Epithelial cell of prostate (primary cell): ENCODE measurements around the gene SAMD10.

Experiments used
- DNase-seq: peaks from one replicate; pipeline ENCODE4 v3.0.0-alpha.2; 2011; ENCODE audit warnings: low read depth, low spot score
- H3K27ac ChIP-seq: fragments of 450-650 bp; 2 replicates; pipeline ENCODE4 v1.5.1; 2017; ENCODE audit warnings: mild to moderate bottlenecking

The SAMD10 gene

DNA sequence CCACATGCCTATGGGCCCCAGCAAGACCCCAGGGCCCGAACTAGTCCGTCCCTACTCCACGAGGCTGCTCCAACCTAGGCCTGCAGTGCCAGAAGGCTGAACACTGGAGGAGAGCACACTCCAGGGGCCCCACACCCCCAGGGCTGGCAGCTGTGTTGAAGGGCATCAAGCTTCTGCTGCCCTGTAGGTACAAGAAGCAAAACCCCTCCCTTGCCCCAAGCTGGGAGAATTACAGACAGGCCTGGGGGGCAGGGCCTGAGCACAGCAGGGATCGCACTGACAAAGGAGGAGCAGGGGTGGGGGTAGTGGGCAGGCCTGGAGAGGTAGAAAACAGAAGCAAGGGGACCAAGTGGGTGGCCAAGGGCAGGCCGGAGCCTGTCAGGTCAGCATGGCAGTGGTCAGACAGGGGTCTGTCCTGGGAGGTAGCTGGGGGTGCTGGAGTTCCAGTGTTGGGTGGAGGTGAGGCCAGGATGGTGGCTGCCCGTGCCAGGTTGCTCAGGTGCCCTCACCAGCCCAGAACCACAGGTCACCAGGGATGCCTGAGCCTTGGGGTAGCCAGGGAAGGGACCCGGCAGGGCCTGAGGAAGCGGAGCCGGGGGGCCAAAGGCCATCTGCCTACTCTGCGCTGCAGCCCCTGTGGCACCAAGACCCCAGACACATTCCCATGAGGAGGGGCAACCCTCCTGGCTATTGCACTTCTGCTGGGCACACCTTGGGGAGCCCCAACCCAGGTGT, 20.3 kb downstream of the SAMD10 start:
- no peak for DNase-seq
- no peak overlapping the region for H3K27ac ChIP-seq

DNA sequence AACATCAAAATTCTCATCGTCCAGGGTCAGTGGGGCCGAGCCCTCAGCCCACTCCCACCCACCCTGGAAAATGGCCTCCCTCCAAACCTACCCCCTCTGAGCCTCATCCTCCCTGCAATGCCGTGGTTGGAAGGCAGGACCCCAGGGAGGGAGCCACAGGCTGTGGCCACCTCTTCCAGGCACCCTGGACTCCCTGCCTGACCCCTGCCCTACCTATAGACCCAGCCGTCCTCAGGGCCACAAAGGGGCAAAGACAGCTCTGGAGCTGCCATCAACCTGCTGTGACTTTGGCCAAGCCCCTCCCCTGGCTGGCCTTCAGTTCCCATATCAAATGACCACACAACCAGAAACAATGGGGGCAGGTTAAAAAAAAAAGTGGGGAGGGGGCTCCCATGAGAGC, 21.0 kb downstream of the SAMD10 start:
- no peak for DNase-seq
- no peak overlapping the region for H3K27ac ChIP-seq

DNA sequence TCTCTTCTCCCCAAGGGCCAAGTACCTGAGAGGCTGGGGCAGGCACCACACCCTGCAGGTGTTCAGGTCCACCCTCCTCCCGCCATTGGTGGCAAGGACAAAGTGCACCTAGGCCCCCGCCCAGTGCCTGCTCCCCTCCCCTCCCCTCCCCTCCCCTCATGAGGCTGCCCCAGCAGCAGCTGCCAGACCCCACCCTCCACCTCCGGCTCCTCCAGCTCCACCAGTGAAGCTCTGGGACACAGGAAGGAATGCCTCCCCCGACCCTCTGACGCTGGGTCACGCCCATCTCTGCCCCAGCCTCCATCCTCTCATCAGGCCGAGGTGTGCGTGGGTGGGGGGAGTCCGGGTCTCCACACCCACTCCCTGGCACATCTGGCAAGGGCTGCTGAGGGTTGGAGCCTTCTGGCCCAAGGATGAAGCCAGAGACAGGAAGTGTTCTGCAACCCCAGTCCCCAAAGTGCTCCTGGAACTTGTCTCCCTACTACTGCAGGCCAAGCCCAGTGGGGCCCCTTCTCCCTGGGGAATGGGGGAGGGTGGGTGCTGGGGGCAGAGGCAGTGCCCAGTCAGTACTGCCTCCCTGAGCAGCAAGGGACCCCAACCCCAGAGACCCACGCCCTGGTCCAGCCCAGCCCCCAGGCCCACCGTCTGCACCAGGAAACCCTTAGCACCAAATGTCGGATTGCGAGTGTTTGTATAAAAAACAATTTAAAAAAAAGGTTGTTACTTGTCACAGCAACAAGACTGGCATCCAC, 21.6 kb downstream of the SAMD10 start:
- no peak for DNase-seq
- peak overlapping the region; percentile 79 for H3K27ac ChIP-seq

DNA sequence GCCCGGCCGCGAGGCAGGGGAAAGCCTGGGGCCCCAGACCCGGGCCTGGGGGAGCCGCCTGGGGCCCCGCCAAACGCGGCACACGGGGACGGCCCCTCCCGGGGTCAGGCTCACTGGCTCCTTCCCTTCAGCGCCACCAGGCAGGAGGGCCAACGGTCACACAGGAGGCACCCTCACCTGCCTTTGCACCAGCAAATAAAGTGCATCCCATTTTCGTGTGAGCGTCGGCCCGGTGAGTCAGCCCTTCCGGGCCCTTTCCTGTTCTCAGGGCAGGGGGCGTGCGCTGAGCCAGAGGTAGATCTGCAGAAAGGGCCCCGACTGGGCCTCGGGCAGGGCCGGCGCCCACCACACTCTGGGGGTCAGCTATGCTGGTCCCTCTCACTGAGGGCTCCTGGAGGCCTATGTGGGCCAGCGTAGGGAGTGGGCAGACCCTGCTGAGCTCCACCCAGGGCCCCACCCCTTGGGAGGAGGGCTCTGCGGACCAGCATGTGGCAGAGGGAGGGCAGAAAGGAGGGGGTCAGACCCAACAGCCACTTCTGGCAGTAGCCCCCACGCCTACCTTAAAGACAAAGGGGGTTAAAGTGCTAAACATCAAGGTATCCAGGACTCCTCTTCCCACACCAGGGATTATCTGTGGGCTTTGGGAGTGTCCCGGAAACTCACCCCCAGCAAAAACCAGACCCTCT, 22.3 kb downstream of the SAMD10 start:
- peak overlapping the region; percentile 79 for H3K27ac ChIP-seq
- no peak for DNase-seq

DNA sequence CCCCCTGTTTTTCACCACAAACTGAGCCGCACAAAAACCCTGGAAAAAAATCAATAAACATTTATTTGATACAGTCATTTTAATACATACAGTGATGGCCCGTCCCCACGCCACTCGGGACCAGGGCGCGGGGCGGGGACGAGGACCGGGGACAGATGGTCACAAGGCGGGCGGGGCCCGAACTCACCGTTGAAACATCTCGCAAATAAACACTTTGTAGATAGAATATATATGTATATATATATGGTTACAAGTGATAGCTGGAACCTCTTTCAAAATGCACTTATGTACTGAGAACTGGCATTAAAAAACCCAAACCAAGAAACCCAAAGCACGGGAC, 22.8 kb downstream of the SAMD10 start:
- no peak for DNase-seq
- H3K27ac ChIP-seq: peak overlapping the region; percentile 79

DNA sequence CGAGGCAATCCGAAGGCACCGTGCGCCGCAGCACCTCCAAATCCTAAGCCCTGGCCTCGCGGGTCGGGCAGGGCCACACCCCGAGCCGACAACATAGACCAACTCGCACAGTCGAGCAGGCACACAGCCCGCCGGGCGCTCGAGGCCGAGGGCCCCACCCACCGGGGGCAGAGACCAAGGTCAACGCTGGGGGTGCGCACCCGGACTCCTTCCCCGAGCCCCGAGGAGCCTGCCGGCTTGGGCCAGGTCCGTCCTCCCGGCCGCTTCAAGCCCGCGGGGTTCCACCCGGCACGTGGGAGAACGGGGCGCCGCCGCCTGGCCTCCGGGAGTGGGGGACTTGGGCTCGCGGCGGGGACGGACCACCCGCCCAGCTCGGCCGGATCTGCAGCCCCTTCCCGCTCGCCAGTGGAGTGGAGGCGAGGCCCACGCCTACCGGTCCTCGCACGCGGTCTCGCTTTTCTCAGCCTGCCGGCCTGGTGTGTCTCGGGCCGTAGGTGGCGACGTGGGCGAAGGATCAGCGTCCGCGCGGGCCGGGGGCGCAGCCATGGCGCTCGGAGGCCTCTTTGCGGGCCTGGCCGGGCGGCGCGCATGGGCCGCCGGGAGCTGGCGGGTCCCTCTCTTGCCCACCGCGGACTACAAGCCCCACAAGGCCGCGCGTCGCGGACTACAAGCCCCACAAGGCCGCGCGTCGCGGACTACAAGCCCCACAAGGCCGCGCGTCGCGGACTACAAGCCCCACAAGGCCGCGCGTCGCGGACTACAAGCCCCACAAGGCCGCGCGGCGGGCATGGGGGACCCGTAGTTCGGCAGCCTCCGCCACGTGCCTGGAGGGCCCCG, 23.4 kb downstream of the SAMD10 start, which contains the start of gene UCKL1:
TSS of gene UCKL1 (minus strand) at position 590 of the 837 bp plus-strand sequence. CDS start at position 546, 44 bp downstream.
- H3K27ac ChIP-seq: peak within 1 kb of the TSS; percentile 79
- DNase-seq: no peak

DNA sequence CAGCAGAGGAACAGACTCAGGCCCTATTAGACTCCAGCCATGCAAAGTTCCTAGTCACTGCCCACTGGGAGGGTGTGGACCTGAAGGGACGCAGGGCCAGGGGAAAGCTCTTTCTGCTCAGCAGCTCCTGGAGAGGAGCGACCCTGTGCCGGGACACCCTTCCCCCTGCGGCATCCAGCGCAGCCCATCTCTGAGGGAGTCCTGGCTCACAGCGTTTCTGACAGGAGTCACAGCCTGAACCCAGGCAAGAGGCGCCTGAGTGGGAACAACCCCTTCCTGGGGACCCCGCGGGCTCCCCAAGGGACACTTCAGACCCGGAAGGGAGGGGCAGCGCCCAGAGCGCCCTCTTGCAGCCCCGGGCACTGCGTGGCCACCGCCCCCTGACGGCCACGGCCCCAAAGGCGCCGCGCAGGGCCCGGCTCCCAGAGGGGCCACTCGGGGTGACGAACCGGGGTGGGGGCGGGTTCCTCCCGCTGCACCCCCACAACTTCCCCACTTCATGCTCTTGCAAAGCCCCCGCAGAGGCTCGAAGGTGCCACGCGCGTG, 24.1 kb downstream of the SAMD10 start:
- no peak for DNase-seq
- peak overlapping the region; percentile 79 for H3K27ac ChIP-seq

DNA sequence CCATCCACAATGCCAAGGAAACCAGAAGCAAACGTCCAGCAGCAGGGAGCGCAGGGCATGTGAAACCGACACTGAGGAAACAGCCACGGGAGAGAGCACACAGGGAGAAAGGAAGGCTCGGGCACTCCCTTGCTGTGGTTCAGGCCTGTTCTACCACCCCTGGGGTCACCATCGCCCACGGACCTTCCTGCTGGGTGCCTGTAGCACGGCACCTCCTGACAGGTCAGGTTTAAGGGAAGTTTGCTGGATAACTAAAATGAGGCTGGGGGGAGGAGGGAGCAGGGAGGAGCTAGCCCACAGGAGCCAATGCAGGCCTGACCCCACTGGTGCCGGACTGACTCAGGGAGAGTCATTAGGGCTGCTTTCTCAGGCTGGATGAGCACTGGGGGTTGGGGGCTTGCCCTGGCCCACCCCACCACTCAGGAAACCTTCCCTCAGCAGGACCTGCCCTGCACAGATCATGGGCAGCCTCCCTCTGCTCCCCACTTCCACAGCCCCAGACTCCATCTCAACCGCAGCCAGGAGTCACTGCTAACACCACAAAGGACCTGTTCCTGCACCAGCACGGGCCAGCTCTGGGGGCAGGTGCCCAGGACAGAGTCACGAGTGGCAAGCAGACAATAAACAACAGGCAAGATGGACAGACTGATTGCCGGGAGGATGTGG, 25.5 kb downstream of the SAMD10 start:
- DNase-seq: no peak

DNA sequence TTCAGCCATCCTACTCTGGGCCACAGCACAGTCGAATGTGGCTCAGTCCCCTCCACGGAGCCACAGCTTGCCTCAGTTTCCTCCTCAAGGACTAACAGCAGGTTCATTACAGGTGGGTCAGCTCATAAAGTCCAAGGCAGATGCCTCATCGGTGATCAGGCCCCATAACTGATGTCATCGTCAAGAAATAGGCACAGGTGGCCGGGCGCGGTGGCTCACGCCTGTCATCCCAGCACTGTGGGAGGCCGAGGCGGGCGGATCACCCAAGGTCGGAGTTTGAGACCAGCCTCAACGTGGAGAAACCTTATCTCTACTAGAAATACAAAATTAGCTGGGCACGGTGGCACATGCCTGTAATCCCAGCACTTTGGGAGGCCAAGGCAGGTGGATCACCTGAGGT, 26.7 kb downstream of the SAMD10 start:
- no peak for DNase-seq
- peak overlapping the region; percentile 60 for H3K27ac ChIP-seq

More for the DNA sequence above, 25.5 kb downstream of the SAMD10 start:
- peak overlapping the region; percentile 60 for H3K27ac ChIP-seq

DNA sequence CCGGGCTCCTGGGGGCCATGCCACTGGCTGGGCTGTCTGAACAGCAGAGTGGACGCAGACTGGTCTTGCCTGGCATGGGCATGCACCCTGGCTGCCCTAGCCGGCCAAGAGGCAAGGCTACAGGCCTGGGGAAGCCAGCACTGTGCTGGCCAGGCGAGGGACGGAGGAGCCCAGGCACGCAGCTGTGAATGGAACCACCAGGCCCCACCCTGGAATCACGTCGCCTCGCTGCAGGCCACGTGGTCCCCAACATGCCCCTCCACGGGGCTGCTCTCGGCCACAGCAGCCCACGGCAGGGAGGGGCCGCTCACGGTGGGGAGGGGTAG, 27.3 kb downstream of the SAMD10 start:
- DNase-seq: no peak

DNA sequence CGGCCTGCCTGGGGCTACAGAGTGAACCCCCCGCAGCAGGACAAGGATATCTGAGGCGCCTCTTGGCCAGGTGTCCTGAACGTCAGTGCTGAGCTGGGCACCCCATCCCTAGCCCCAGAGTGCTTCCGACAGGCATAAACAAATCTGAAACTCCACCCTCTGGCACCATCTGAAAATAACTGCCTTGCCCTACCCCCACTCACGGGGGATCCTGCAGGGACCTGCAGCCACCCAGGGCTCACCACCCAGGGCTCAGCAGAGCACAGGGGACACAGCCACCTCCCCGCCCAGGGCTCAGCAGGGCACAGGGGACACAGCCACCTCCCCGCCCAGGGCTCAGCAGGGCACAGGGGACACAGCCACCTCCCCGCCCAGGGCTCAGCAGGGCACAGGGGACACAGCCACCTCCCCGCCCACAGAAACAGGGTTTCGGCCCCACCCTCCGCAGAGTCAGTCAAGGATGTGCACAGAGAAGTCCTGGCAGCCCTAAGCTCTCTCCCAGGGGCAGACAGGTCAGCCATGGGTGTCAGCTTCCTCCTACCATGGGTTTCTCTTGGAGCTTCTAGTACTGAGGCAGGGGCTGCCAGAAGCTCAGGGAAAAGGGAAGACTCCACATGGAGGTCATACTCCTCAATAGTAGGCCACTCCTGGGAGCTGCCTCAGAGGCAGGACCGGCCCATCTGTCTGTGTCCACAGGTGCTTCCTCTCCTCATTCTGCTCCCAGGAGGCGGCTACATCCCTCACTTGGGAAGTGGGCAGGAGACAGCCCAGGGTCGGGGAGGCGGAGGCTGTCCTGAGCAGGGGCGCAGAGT, 27.8 kb downstream of the SAMD10 start:
- DNase-seq: no peak

More for the DNA sequence above, 27.3 kb downstream of the SAMD10 start:
- peak overlapping the region; percentile 60 for H3K27ac ChIP-seq

DNA sequence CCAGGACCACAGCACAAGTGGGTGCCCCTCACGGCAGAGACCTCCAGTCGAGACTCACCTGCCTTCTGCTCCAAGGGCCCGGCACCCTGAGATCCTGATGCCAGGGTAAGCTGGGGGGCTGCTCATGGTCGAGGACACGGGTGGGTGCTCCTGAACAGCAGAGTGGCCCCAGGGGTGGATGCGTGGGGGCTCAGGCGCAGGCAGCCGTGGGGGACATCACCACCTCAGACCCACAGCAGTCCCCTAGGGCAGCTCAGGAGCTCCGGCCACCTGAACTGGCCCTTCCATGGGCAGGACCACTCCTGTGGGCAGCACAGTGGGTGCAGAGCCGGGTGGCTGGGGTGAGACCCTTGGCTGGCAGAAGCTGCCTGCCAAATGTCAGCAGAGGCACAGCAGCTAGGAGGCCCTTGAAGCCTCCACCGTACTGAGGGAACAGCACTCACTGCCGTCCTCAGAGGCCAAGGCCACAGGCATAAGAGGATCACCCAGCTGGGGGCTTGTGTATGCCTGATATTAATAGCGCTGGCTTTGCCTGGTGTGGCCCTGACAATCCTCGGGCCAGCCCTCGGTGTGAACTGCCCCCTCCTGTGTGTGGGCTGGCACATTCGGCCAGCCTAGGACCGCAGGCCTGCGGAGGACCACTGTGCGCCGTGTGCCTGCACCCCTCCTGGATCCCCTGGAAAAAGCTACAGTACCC, 28.6 kb downstream of the SAMD10 start:
- H3K27ac ChIP-seq: peak overlapping the region; percentile 60
- no peak for DNase-seq

More for the DNA sequence above, 27.8 kb downstream of the SAMD10 start:
- peak overlapping the region; percentile 60 for H3K27ac ChIP-seq

DNA sequence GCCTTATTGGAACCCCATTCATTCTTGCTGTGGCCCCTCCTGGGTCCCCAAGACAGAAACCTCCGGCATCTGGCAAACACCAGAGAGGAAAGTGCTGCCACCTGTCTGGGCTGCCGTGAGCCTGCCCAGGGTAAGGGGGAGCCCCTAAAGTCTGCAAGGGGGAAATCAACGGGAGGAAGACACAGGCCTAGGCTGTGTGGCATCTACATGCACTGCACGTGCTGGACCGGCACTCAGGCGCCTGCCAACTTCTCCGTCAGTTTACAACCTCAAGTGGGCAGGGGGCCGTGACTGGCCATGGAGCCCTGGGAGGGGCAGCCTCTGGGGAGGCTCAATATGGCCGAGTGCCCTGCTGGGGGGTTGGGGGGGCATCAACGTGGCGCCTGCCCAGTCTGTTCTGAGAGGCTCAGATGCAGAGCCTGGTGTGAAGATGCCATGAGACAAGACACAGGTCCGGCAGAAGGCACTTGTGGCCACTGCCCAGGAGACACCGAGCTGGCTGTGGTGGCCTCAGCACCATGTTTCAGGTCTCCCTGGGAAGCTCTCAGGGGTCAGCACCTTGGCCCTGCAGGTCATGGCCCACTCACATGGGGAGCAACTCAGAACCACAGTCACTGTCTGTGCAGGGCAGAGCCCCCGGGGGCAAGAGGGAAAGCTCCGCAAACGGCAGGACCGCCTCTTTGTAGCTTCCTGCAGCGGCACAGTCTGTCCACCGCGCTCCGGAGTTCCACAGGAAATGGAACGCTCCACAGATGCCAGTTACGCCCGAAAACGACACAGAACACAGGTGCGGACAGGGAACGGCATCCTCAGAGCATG, 31.6 kb downstream of the SAMD10 start:
- H3K27ac ChIP-seq: peak overlapping the region; percentile 60
- DNase-seq: no peak

DNA sequence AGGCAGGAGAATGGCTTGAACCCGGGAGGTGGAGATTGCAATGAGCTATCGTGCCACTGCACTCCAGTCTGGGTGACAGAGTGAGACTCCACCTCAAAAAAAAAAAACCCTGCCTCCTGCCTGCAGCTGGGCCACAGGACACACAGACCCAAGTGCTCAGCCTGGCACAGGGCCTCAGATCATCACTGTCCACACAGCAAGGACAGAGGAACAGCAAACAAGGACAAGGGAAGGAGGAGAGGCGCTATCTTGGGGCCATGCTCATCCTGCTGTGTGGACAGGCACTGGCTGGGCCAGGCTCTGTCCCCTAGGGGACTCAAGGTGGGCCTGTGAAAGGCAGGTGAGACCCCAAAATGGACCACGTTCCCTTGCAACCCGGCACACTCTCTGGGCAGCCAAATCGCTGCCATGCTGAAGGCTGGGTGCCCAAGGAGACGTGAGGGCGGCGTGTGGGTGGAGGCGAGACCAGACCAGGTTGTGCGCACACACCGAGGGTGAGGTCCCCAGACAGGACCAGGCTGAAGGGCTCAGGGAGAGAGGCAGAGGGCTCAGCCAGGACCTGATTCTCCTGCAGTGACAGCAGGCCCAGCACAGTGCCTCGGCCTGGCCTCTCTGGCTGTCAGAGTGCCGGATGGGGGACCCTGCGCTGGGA, 32.3 kb downstream of the SAMD10 start:
- no peak for DNase-seq
- peak overlapping the region; percentile 60 for H3K27ac ChIP-seq

DNA sequence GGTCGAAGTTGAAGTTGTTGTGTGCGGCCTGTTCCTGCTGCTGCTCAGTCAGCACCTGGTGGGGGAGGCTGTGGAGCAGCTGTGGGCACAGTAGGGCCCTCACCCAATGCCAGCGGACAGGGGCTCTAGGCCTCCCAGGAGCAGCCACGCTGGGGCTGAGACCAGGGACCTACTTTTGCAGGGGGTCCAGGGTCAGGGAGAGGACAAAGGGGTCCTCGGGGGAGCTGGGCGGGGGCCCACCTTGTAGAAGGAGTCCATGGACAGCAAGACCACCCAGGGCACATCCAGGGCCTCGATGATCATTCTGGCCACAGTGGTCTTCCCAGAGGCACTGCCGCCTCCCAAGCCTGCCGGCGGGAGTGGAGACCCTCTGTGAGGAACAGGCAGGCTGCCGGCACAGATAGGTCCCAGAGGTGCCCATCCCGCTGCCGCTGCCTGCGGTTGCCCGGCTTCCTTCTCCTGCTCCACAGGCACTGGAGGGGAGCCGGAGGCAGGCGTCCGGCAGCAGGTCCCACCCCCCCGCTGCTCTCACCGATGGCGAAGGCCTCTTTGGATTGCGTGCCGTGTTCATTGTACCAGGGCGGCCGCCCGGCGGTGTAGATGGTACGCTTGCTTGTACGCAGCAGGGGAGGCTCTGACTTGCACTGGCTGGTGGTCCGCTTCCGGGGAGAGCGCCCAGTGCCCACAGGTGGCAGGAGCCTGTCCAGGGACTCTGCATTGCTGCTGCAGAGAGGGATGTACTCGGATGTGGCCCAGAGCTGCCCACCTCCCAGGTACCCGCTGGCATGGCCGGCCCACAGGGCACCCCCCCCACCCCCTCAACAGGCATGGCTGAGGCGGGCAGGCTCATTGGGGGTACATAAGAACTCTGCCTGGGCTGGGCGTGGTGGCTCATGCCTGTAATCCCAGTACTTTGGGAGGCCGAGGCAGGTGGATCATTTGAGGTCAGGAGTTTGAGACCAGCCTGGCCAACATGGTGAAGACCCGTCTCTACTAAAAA, 33.2 kb downstream of the SAMD10 start:
- H3K27ac ChIP-seq: no peak overlapping the region
- no peak for DNase-seq
